GM12878 (cell line): ENCODE results near the gene RAB33A. TPM values are rescaled to one million over a fixed set of nuclear protein-coding genes. Genes with fewer than 3 reads are reported as not detected.

Source experiments
- ATAC-seq: fragments of 200-7000 bp; cut with Tn5 transposase; 3 replicates; pipeline ENCODE4 v1.9.1; 2020; ENCODE audit warnings: mild to moderate bottlenecking, moderate library complexity
- BruUV-seq: library from RNA; stranded (reverse); fragments of 400-500 nt; replicated peaks from 2 replicates; lab custom pipeline; 2021; lab: Mats Ljungman, UMichigan
- CTCF ChIA-PET: fragments of 300-600 bp; sonication (Branson Sonifier 250); formaldehyde crosslinking; extraction: SDS; loops from one replicate; lab custom pipeline; 2021; ENCODE audit warnings: inconsistent platforms; lab: Yijun Ruan, JAX
- POLR2A ChIA-PET: fragments of 350-600 bp; formaldehyde crosslinking; extraction: SDS; loops from one replicate; lab custom pipeline; 2021; ENCODE audit warnings: inconsistent platforms; lab: Charles Lee
- RAD21 ChIA-PET: fragments of 300-600 bp; sonication (Branson Sonifier 250); formaldehyde crosslinking; loops from one replicate; lab custom pipeline; 2023; ENCODE audit warnings: antibody characterized with exemption; ENCODE audit not compliant: unreplicated experiment; lab: Charles Lee
- SMC1A ChIA-PET: fragments of 300-600 bp; sonication (Branson Sonifier 250); formaldehyde crosslinking; loops from one replicate; lab custom pipeline; 2023; ENCODE audit not compliant: unreplicated experiment, uncharacterized antibody; lab: Charles Lee
- DNase-seq: peaks from one replicate; pipeline ENCODE4 v3.0.0-alpha.2; 2011; ENCODE audit warnings: low read depth, low spot score
- FAIRE-seq: peaks from 3 replicates; lab custom pipeline; 2011; peaks lifted over from hg19 to GRCh38; lab: Jason Lieb, UNC
- H2AFZ ChIP-seq: 2 replicates; pipeline ENCODE4 v1.6.0; 2011; ENCODE audit warnings: low read depth, low read length, control low read depth; ENCODE audit not compliant: control insufficient read depth
- H3K27ac ChIP-seq: 2 replicates; pipeline ENCODE4 v1.5.1; 2011; ENCODE audit warnings: control low read depth; ENCODE audit not compliant: control insufficient read depth, insufficient read depth
- H3K27me3 ChIP-seq, 2 experiments: replicated peaks in 1 of 2; 2 replicates each; pipeline versions ENCODE4 v1.6.0 to v1.6.1; 2011; ENCODE audit warnings: low read length in 1 of 2; ENCODE audit not compliant: control insufficient read depth in 2 of 2, insufficient read depth in 2 of 2
- H3K36me3 ChIP-seq, 2 experiments: 2 replicates each; pipeline ENCODE4 v1.5.1; 2011; ENCODE audit warnings: low read length in 1 of 2; ENCODE audit not compliant: control insufficient read depth in 2 of 2, insufficient read depth in 2 of 2
- H3K4me1 ChIP-seq: 2 replicates; pipeline ENCODE4 v1.6.1; 2011; ENCODE audit warnings: mild to moderate bottlenecking, low read length, moderate library complexity, mixed read lengths; ENCODE audit not compliant: control insufficient read depth, insufficient read depth
- H3K4me2 ChIP-seq: 2 replicates; pipeline ENCODE4 v1.6.0; 2011; ENCODE audit warnings: control low read depth; ENCODE audit not compliant: control insufficient read depth, insufficient read depth
- H3K4me3 ChIP-seq: fragments of 200-600 bp; sonication (generic); 2 replicates; pipeline ENCODE4 v1.5.1; 2016
- H3K79me2 ChIP-seq: 2 replicates; pipeline ENCODE4 v1.6.0; 2011; ENCODE audit warnings: low read length; ENCODE audit not compliant: control insufficient read depth, insufficient read depth
- H3K9ac ChIP-seq: 2 replicates; pipeline ENCODE4 v1.8.0; 2011; ENCODE audit warnings: low read length, control low read depth, mixed read lengths; ENCODE audit not compliant: control insufficient read depth, insufficient read depth
- H3K9me3 ChIP-seq: replicated peaks from 3 replicates; pipeline ENCODE4 v1.5.1; 2011; ENCODE audit warnings: mild to moderate bottlenecking, low read length; ENCODE audit not compliant: control insufficient read depth, insufficient read depth
- H4K20me1 ChIP-seq: 2 replicates; pipeline ENCODE4 v1.6.0; 2011; ENCODE audit not compliant: control insufficient read depth, insufficient read depth
- BACH1 ChIP-seq: fragments of 450-650 bp; IDR thresholded peaks from 2 replicates; pipeline ENCODE4 v1.6.1; 2017; ENCODE audit warnings: mild to moderate bottlenecking, borderline replicate concordance
- BHLHE40 ChIP-seq, 2 experiments: fragments of 450-650 bp in 1 of 2; IDR thresholded peaks; 2 replicates each; pipeline ENCODE4 v1.6.1; 2011 to 2017; ENCODE audit warnings: low read depth in 2 of 2, borderline replicate concordance in 1 of 2, improper control_type of control experiment in 1 of 2, low read length in 1 of 2, mild to moderate bottlenecking in 1 of 2
- CEBPB ChIP-seq, 2 experiments: fragments of 150-350 bp in 1 of 2; IDR thresholded peaks; 2 replicates each; pipeline ENCODE4 v1.6.1; 2012 to 2014; ENCODE audit warnings: low read depth in 2 of 2, low read length in 2 of 2, borderline replicate concordance in 1 of 2, inconsistent platforms in 1 of 2
- HCFC1 ChIP-seq: fragments of 150-350 bp; IDR thresholded peaks from 2 replicates; pipeline ENCODE4 v1.6.1; 2014; ENCODE audit warnings: low read length
- HDAC2 ChIP-seq: fragments of 200-600 bp; sonication (generic); IDR thresholded peaks from 2 replicates; pipeline ENCODE4 v1.6.1; 2017
- HDAC6 ChIP-seq: fragments of 200-600 bp; sonication (generic); IDR thresholded peaks from one replicate; pipeline ENCODE4 v1.8.0; 2017; ENCODE audit warnings: antibody characterized with exemption; ENCODE audit not compliant: unreplicated experiment
- SMARCA5 ChIP-seq: fragments of 450-650 bp; IDR thresholded peaks from 2 replicates; pipeline ENCODE4 v1.6.1; 2017; ENCODE audit warnings: mild to moderate bottlenecking
- SMC3 ChIP-seq: IDR thresholded peaks from 2 replicates; pipeline ENCODE4 v1.6.1; 2011; ENCODE audit warnings: low read length, improper control_type of control experiment, borderline replicate concordance
- TCF3 ChIP-seq: IDR thresholded peaks from 2 replicates; pipeline ENCODE4 v1.6.1; 2012; ENCODE audit warnings: low read depth, mild to moderate bottlenecking, low read length, borderline replicate concordance; ENCODE audit not compliant: insufficient read depth
- ZNF274 ChIP-seq: IDR thresholded peaks from one replicate; pipeline ENCODE4 v1.8.0; 2011; ENCODE audit not compliant: insufficient read length, insufficient read depth
- WGBS: methylation state at CpG from one replicate; pipeline ENCODE4 v1.1.6; 2016; ENCODE audit warnings: low lambda C conversion rate; ENCODE audit not compliant: insufficient replicate concordance, insufficient coverage; ENCODE audit errors: missing lambda C conversion rate; 5-methylcytosine and 5-hydroxymethylcytosine counted together
- in situ Hi-C: fragments of 300-500 bp; cut with MboI; formaldehyde crosslinking; loops from 9 replicates; pipeline ENCODE4 v1.14.3; 2018; ENCODE audit warnings: mixed read lengths
- intact Hi-C: fragments of 100-400 bp; cut with micrococcal nuclease; formaldehyde crosslinking; loops from one replicate; pipeline ENCODE4 v1.14.2; 2022; ENCODE audit not compliant: unreplicated experiment
- polyA plus RNA-seq, 11 experiments: library from polyadenylated mRNA; depleted of rRNA in 4 of 11; unstranded in 6 of 11; stranded (reverse) in 5 of 11; fragments of >200 nt; fragmentation: Nextera tagmentation in 4 of 11; fragmentation: Illumina TruSeq in 1 of 11; extraction: Ambion mirVana in 4 of 11; extraction: Trizol in 1 of 11; gene quantifications; 1 replicate in 1 of 11; 2 replicates in 10 of 11; pipeline versions ENCODE4 v1.2.1 to v1.2.3, GENCODE V29; 2011 to 2016; ENCODE audit warnings: inconsistent platforms in 2 of 11, missing spikeins in 2 of 11, low read depth in 1 of 11
- total RNA-seq, 4 experiments: library from RNA; depleted of rRNA in 3 of 4; stranded (reverse); fragments of >200 nt in 3 of 4; fragmentation: Illumina TruSeq in 1 of 4; extraction: Trizol in 1 of 4; gene quantifications; 2 replicates each; pipeline versions ENCODE4 v1.2.1 to v1.2.3, GENCODE V29; 2013 to 2021
- TF ChIP-seq, protein P1 (sequence below): fragments of 450-650 bp; formaldehyde crosslinking; IDR thresholded peaks from 2 replicates; pipeline ENCODE4 v1.4.0; 2020; ENCODE audit warnings: mild to moderate bottlenecking, moderate library complexity
- TF ChIP-seq, protein P2 (sequence below): IDR thresholded peaks from 2 replicates; pipeline ENCODE4 v1.6.1; 2011; ENCODE audit warnings: mild to moderate bottlenecking, low read depth, low read length, moderate library complexity; ENCODE audit not compliant: insufficient replicate concordance
- TF ChIP-seq, protein P3 (sequence below), 3 experiments: IDR thresholded peaks in 2 of 3; conservative IDR thresholded peaks in 1 of 3; 2 replicates each; pipeline ENCODE4 v1.5.1; 2011; ENCODE audit warnings: low read depth in 3 of 3, low read length in 3 of 3, mild to moderate bottlenecking in 3 of 3, control low read depth in 2 of 3, moderate library complexity in 2 of 3, inconsistent platforms in 1 of 3, mixed read lengths in 1 of 3; ENCODE audit not compliant: control insufficient read depth in 2 of 3, insufficient read depth in 1 of 3; ENCODE audit errors: extremely low read depth in 1 of 3
- TF ChIP-seq, protein P4 (sequence below): fragments of 150-350 bp; IDR thresholded peaks from 2 replicates; pipeline ENCODE4 v1.6.1; 2014; ENCODE audit warnings: mild to moderate bottlenecking, low read depth, low read length

RAB33A gene
- total and polyA plus RNA-seq, 10 of the 15 experiments (the other 5 are each of a cell fraction or from before 2014, with no cell fraction given): 6.3 to 67.3 (median 33.4) TPM

DNA sequence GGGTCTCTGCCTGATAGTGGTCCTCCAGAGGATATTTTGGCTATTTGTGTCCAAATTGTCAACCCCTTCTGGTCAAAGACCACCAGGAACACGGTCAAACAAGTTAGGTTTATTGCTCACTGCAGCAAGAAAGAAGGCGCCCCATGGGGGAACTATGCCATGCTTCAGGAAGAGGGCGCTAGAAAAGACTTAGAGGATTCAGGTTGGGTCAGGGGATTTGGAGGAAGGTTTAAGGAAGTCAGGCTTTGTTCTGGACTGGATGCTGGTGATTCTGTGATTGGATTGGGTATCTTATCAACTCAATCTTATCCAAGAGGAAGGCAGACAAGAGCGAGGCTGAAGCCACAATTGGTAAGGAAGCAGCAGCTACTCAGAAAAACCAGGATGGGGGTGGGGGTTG is 47.2 kb upstream of the RAB33A start:
- H3K36me3 ChIP-seq: peaks cover 0 to 7% of the 10 kb centered on the region in 2 experiments; a peak in 1 of 4 replicates
- ChIA-PET CTCF (no interaction called here), RAD21 (no interaction called here), POLR2A (no interaction called here), SMC1A (no interaction called here)
- BruUV-seq: no TSS peak
- intact Hi-C loops (loop anchor here (5.0 kb wide), 1 partner anchor 48 kb away; the partner anchor contains the start of gene RAB33A), in situ Hi-C loops (no loop called here)
- H3K9me3 ChIP-seq: no peaks in the 10 kb centered on the region
- no peak overlapping the region for H3K4me2 ChIP-seq
- H3K9ac ChIP-seq: no peak overlapping the region
- FAIRE-seq: no peak
- TF ChIP-seq HDAC2: no peak
- TF ChIP-seq, protein P1, sequence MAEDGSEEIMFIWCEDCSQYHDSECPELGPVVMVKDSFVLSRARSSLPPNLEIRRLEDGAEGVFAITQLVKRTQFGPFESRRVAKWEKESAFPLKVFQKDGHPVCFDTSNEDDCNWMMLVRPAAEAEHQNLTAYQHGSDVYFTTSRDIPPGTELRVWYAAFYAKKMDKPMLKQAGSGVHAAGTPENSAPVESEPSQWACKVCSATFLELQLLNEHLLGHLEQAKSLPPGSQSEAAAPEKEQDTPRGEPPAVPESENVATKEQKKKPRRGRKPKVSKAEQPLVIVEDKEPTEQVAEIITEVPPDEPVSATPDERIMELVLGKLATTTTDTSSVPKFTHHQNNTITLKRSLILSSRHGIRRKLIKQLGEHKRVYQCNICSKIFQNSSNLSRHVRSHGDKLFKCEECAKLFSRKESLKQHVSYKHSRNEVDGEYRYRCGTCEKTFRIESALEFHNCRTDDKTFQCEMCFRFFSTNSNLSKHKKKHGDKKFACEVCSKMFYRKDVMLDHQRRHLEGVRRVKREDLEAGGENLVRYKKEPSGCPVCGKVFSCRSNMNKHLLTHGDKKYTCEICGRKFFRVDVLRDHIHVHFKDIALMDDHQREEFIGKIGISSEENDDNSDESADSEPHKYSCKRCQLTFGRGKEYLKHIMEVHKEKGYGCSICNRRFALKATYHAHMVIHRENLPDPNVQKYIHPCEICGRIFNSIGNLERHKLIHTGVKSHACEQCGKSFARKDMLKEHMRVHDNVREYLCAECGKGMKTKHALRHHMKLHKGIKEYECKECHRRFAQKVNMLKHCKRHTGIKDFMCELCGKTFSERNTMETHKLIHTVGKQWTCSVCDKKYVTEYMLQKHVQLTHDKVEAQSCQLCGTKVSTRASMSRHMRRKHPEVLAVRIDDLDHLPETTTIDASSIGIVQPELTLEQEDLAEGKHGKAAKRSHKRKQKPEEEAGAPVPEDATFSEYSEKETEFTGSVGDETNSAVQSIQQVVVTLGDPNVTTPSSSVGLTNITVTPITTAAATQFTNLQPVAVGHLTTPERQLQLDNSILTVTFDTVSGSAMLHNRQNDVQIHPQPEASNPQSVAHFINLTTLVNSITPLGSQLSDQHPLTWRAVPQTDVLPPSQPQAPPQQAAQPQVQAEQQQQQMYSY (CRISPR knock-in tag): no peak
- TF ChIP-seq TCF3: no peak
- no peak for TF ChIP-seq BACH1
- no peak for TF ChIP-seq SMARCA5
- TF ChIP-seq SMC3: no peak
- TF ChIP-seq, protein P2, sequence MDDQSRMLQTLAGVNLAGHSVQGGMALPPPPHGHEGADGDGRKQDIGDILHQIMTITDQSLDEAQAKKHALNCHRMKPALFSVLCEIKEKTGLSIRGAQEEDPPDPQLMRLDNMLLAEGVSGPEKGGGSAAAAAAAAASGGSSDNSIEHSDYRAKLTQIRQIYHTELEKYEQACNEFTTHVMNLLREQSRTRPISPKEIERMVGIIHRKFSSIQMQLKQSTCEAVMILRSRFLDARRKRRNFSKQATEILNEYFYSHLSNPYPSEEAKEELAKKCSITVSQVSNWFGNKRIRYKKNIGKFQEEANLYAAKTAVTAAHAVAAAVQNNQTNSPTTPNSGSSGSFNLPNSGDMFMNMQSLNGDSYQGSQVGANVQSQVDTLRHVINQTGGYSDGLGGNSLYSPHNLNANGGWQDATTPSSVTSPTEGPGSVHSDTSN: no peak
- TF ChIP-seq HCFC1: no peak
- TF ChIP-seq, protein P3, sequence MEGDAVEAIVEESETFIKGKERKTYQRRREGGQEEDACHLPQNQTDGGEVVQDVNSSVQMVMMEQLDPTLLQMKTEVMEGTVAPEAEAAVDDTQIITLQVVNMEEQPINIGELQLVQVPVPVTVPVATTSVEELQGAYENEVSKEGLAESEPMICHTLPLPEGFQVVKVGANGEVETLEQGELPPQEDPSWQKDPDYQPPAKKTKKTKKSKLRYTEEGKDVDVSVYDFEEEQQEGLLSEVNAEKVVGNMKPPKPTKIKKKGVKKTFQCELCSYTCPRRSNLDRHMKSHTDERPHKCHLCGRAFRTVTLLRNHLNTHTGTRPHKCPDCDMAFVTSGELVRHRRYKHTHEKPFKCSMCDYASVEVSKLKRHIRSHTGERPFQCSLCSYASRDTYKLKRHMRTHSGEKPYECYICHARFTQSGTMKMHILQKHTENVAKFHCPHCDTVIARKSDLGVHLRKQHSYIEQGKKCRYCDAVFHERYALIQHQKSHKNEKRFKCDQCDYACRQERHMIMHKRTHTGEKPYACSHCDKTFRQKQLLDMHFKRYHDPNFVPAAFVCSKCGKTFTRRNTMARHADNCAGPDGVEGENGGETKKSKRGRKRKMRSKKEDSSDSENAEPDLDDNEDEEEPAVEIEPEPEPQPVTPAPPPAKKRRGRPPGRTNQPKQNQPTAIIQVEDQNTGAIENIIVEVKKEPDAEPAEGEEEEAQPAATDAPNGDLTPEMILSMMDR (IDR thresholded peaks at IDR 0.05 in 2 of 3, conservative IDR thresholded peaks at IDR 0.05 in 1 of 3; ENCODE audit: control insufficient read depth in 2 of 3, extremely low read depth in 1 of 3, insufficient read depth in 1 of 3, low read depth in 3 of 3, low read length in 3 of 3): no peak
- no peak for TF ChIP-seq ZNF274
- TF ChIP-seq BHLHE40 (IDR thresholded peaks at IDR 0.05; ENCODE audit: borderline replicate concordance in 1 of 2, low read depth in 2 of 2, low read length in 1 of 2): no peak
- no peak for TF ChIP-seq CEBPB (IDR thresholded peaks at IDR 0.05; ENCODE audit: borderline replicate concordance in 1 of 2, low read depth in 2 of 2, low read length in 2 of 2)
- TF ChIP-seq, protein P4, sequence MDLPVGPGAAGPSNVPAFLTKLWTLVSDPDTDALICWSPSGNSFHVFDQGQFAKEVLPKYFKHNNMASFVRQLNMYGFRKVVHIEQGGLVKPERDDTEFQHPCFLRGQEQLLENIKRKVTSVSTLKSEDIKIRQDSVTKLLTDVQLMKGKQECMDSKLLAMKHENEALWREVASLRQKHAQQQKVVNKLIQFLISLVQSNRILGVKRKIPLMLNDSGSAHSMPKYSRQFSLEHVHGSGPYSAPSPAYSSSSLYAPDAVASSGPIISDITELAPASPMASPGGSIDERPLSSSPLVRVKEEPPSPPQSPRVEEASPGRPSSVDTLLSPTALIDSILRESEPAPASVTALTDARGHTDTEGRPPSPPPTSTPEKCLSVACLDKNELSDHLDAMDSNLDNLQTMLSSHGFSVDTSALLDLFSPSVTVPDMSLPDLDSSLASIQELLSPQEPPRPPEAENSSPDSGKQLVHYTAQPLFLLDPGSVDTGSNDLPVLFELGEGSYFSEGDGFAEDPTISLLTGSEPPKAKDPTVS: no peak
- no peak for TF ChIP-seq HDAC6
- H3K4me3 ChIP-seq: no peak overlapping the region
- H4K20me1 ChIP-seq: no peaks in the 10 kb centered on the region
- no peaks in the 10 kb centered on the region for H3K79me2 ChIP-seq
- no peak overlapping the region for H2AFZ ChIP-seq
- no peak for DNase-seq
- H3K4me1 ChIP-seq: peaks cover 14% of the 10 kb centered on the region
- H3K27ac ChIP-seq: no peak overlapping the region
- ATAC-seq: no peak
- WGBS: 71% methylated on average over 4 of the region's 4 CpGs
- H3K27me3 ChIP-seq: no peaks in the 10 kb centered on the region; a peak in 1 of 4 replicates
